ENCODE results near the gene SDK1.

DNA sequence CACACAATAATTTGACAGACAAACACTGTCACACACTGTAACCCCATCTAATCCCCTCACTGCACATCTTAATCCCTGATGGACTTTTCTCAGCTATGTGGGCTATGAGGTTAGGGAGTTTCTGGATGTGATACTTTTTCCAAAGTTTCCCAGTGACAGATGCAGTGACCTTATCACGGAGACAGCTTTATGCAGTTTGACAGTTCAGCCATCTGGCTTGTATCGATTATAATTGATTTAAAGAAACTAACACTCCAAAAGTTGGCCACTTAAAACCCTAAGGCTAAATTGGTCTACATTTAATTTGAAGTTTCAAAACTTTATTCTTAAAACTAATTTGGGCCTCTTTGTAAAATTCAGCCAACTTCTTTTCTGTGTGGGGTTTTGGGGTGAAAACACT, 196.7 kb downstream of the SDK1 start:
- TF ChIP-seq, protein P1, sequence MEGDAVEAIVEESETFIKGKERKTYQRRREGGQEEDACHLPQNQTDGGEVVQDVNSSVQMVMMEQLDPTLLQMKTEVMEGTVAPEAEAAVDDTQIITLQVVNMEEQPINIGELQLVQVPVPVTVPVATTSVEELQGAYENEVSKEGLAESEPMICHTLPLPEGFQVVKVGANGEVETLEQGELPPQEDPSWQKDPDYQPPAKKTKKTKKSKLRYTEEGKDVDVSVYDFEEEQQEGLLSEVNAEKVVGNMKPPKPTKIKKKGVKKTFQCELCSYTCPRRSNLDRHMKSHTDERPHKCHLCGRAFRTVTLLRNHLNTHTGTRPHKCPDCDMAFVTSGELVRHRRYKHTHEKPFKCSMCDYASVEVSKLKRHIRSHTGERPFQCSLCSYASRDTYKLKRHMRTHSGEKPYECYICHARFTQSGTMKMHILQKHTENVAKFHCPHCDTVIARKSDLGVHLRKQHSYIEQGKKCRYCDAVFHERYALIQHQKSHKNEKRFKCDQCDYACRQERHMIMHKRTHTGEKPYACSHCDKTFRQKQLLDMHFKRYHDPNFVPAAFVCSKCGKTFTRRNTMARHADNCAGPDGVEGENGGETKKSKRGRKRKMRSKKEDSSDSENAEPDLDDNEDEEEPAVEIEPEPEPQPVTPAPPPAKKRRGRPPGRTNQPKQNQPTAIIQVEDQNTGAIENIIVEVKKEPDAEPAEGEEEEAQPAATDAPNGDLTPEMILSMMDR (IDR thresholded peaks at IDR 0.05), result no peak
- no peak for TF ChIP-seq POLR2A (IDR thresholded peaks at IDR 0.05)

Measured in body of pancreas (tissue), 4 donors.